ENCODE measurements around the gene HNF4A. TPM values are rescaled to one million over a fixed set of nuclear protein-coding genes. Genes with fewer than 3 reads are reported as not detected.

The HNF4A gene
- polyA plus RNA-seq, 1 donor from 2014 or later: not detected

GRCh38 chr20:44480097-44480496 is 124.6 kb downstream of the HNF4A start:
- Histone ChIP-seq H3K36me3 (ENCODE audit: insufficient read depth, low read length) (no peaks in the 10 kb centered on the region), H3K4me2 (ENCODE audit: low read length) (no peak overlapping the region), H3F3A (ENCODE audit: insufficient read depth, low read length, poor library complexity, severe bottlenecking) (no peaks in the 10 kb centered on the region), H3K27me3 (ENCODE audit: insufficient read depth, low read depth, low read length) (no peaks in the 10 kb centered on the region), H3K9me2 (ENCODE audit: insufficient read depth, low read length) (no peaks in the 10 kb centered on the region), H3K9ac (ENCODE audit: low read length) (no peak overlapping the region), H3K9me3 (ENCODE audit: low read length) (no peaks in the 10 kb centered on the region), H3K79me2 (replicated peaks; ENCODE audit: insufficient read depth, low read length) (peaks cover 11% of the 10 kb centered on the region), H3K27ac (ENCODE audit: low read length) (no peak overlapping the region), H2AFZ (ENCODE audit: low read depth, low read length) (no peak overlapping the region), H3K4me3 (ENCODE audit: low read length) (no peak overlapping the region), H4K20me1 (ENCODE audit: insufficient read depth) (no peaks in the 10 kb centered on the region)
- no peak for TF ChIP-seq MXI1 (conservative IDR thresholded peaks at IDR 0.05; ENCODE audit: poor library complexity, severe bottlenecking)
- TF ChIP-seq, protein P1, sequence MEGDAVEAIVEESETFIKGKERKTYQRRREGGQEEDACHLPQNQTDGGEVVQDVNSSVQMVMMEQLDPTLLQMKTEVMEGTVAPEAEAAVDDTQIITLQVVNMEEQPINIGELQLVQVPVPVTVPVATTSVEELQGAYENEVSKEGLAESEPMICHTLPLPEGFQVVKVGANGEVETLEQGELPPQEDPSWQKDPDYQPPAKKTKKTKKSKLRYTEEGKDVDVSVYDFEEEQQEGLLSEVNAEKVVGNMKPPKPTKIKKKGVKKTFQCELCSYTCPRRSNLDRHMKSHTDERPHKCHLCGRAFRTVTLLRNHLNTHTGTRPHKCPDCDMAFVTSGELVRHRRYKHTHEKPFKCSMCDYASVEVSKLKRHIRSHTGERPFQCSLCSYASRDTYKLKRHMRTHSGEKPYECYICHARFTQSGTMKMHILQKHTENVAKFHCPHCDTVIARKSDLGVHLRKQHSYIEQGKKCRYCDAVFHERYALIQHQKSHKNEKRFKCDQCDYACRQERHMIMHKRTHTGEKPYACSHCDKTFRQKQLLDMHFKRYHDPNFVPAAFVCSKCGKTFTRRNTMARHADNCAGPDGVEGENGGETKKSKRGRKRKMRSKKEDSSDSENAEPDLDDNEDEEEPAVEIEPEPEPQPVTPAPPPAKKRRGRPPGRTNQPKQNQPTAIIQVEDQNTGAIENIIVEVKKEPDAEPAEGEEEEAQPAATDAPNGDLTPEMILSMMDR (IDR thresholded peaks at IDR 0.05; ENCODE audit: poor library complexity, severe bottlenecking): no peak
- TF ChIP-seq EP300 (conservative IDR thresholded peaks at IDR 0.05; ENCODE audit: poor library complexity, severe bottlenecking): no peak

DNA sequence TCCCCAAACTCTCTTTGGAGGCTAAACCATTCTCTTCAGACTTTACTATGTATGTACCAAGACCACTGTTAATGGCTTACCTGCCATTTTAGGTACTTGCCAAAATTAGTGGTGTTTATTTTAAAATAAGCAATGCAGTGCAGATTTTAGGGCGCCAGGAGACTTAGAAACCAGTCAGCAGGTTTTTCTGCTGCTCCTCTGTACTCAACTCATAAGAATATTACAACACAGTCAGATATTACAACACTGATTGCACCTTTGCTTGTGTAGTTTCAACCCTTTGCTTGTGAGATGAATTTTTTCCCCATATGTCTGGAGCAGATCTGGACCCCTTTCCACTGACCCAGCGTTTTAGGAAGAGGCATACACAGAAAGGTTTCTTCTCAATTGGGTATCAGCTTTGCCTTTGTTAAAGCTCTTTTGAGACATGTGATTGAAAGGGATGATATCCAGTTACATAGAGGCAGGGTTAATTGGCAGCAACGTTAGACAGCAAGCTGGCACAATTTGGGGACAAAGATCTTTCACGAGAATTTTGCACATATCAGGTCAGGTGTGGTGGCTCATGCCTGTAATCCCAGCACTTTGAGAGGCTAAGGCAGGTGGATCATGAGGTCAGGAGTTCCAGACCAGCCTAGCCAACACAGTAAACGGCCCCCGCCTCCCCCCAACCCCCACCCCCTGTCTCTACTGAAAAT is 126.4 kb downstream of the HNF4A start:
- H3K27ac ChIP-seq (ENCODE audit: low read length): no peak overlapping the region

More for the DNA sequence above, 126.4 kb downstream of the HNF4A start:
- Histone ChIP-seq H3K9me3 (ENCODE audit: low read length) (no peaks in the 10 kb centered on the region), H3F3A (ENCODE audit: insufficient read depth, low read length, poor library complexity, severe bottlenecking) (no peaks in the 10 kb centered on the region), H3K9ac (ENCODE audit: low read length) (no peak overlapping the region), H3K79me2 (replicated peaks; ENCODE audit: insufficient read depth, low read length) (peaks cover 3% of the 10 kb centered on the region), H2AFZ (ENCODE audit: low read depth, low read length) (no peak overlapping the region), H3K27me3 (ENCODE audit: insufficient read depth, low read depth, low read length) (no peaks in the 10 kb centered on the region), H3K9me2 (ENCODE audit: insufficient read depth, low read length) (no peaks in the 10 kb centered on the region), H3K36me3 (ENCODE audit: insufficient read depth, low read length) (no peaks in the 10 kb centered on the region), H3K4me2 (ENCODE audit: low read length) (no peak overlapping the region), H3K4me3 (ENCODE audit: low read length) (no peak overlapping the region), H4K20me1 (ENCODE audit: insufficient read depth) (no peaks in the 10 kb centered on the region)
- TF ChIP-seq, protein P1 (IDR thresholded peaks at IDR 0.05; ENCODE audit: poor library complexity, severe bottlenecking): no peak
- TF ChIP-seq POLR2AphosphoS5 (IDR thresholded peaks at IDR 0.05) (no peak), EP300 (conservative IDR thresholded peaks at IDR 0.05; ENCODE audit: poor library complexity, severe bottlenecking) (no peak), EZH2 (IDR thresholded peaks at IDR 0.05; ENCODE audit: borderline replicate concordance, insufficient read depth, low read length, poor library complexity, severe bottlenecking) (no peak), MXI1 (conservative IDR thresholded peaks at IDR 0.05; ENCODE audit: poor library complexity, severe bottlenecking) (no peak), SMC3 (conservative IDR thresholded peaks at IDR 0.05; ENCODE audit: poor library complexity) (no peak), REST (IDR thresholded peaks at IDR 0.05; ENCODE audit: borderline replicate concordance) (no peak), TAF1 (IDR thresholded peaks at IDR 0.05; ENCODE audit: low read depth) (no peak), RAD21 (conservative IDR thresholded peaks at IDR 0.05) (no peak)
